GM12878 (cell line): ENCODE results near the gene HIVEP3. TPM values are rescaled to one million over a fixed set of nuclear protein-coding genes. Genes with fewer than 3 reads are reported as not detected.

Experiments used
- ATAC-seq: fragments of 200-7000 bp; cut with Tn5 transposase; 3 replicates; pipeline ENCODE4 v1.9.1; 2020; ENCODE audit warnings: mild to moderate bottlenecking, moderate library complexity
- BruUV-seq: library from RNA; stranded (reverse); fragments of 400-500 nt; replicated peaks from 2 replicates; lab custom pipeline; 2021; lab: Mats Ljungman, UMichigan
- CTCF ChIA-PET: fragments of 300-600 bp; sonication (Branson Sonifier 250); formaldehyde crosslinking; extraction: SDS; loops from one replicate; lab custom pipeline; 2021; ENCODE audit warnings: inconsistent platforms; lab: Yijun Ruan, JAX
- POLR2A ChIA-PET: fragments of 350-600 bp; formaldehyde crosslinking; extraction: SDS; loops from one replicate; lab custom pipeline; 2021; ENCODE audit warnings: inconsistent platforms; lab: Charles Lee
- RAD21 ChIA-PET: fragments of 300-600 bp; sonication (Branson Sonifier 250); formaldehyde crosslinking; loops from one replicate; lab custom pipeline; 2023; ENCODE audit warnings: antibody characterized with exemption; ENCODE audit not compliant: unreplicated experiment; lab: Charles Lee
- SMC1A ChIA-PET: fragments of 300-600 bp; sonication (Branson Sonifier 250); formaldehyde crosslinking; loops from one replicate; lab custom pipeline; 2023; ENCODE audit not compliant: unreplicated experiment, uncharacterized antibody; lab: Charles Lee
- DNase-seq: peaks from one replicate; pipeline ENCODE4 v3.0.0-alpha.2; 2011; ENCODE audit warnings: low read depth, low spot score
- FAIRE-seq: peaks from 3 replicates; lab custom pipeline; 2011; peaks lifted over from hg19 to GRCh38; lab: Jason Lieb, UNC
- H2AFZ ChIP-seq: 2 replicates; pipeline ENCODE4 v1.6.0; 2011; ENCODE audit warnings: low read depth, low read length, control low read depth; ENCODE audit not compliant: control insufficient read depth
- H3K27ac ChIP-seq: 2 replicates; pipeline ENCODE4 v1.5.1; 2011; ENCODE audit warnings: control low read depth; ENCODE audit not compliant: control insufficient read depth, insufficient read depth
- H3K27me3 ChIP-seq, 2 experiments: replicated peaks in 1 of 2; 2 replicates each; pipeline versions ENCODE4 v1.6.0 to v1.6.1; 2011; ENCODE audit warnings: low read length in 1 of 2; ENCODE audit not compliant: control insufficient read depth in 2 of 2, insufficient read depth in 2 of 2
- H3K36me3 ChIP-seq, 2 experiments: 2 replicates each; pipeline ENCODE4 v1.5.1; 2011; ENCODE audit warnings: low read length in 1 of 2; ENCODE audit not compliant: control insufficient read depth in 2 of 2, insufficient read depth in 2 of 2
- H3K4me1 ChIP-seq: 2 replicates; pipeline ENCODE4 v1.6.1; 2011; ENCODE audit warnings: mild to moderate bottlenecking, low read length, moderate library complexity, mixed read lengths; ENCODE audit not compliant: control insufficient read depth, insufficient read depth
- H3K4me2 ChIP-seq: 2 replicates; pipeline ENCODE4 v1.6.0; 2011; ENCODE audit warnings: control low read depth; ENCODE audit not compliant: control insufficient read depth, insufficient read depth
- H3K4me3 ChIP-seq: fragments of 200-600 bp; sonication (generic); 2 replicates; pipeline ENCODE4 v1.5.1; 2016
- H3K79me2 ChIP-seq: 2 replicates; pipeline ENCODE4 v1.6.0; 2011; ENCODE audit warnings: low read length; ENCODE audit not compliant: control insufficient read depth, insufficient read depth
- H3K9ac ChIP-seq: 2 replicates; pipeline ENCODE4 v1.8.0; 2011; ENCODE audit warnings: low read length, control low read depth, mixed read lengths; ENCODE audit not compliant: control insufficient read depth, insufficient read depth
- H3K9me3 ChIP-seq: replicated peaks from 3 replicates; pipeline ENCODE4 v1.5.1; 2011; ENCODE audit warnings: mild to moderate bottlenecking, low read length; ENCODE audit not compliant: control insufficient read depth, insufficient read depth
- H4K20me1 ChIP-seq: 2 replicates; pipeline ENCODE4 v1.6.0; 2011; ENCODE audit not compliant: control insufficient read depth, insufficient read depth
- HDAC6 ChIP-seq: fragments of 200-600 bp; sonication (generic); IDR thresholded peaks from one replicate; pipeline ENCODE4 v1.8.0; 2017; ENCODE audit warnings: antibody characterized with exemption; ENCODE audit not compliant: unreplicated experiment
- IKZF2 ChIP-seq, 2 experiments: fragments of 450-650 bp; IDR thresholded peaks; 2 replicates each; pipeline ENCODE4 v1.6.1; 2017; ENCODE audit warnings: mild to moderate bottlenecking in 2 of 2, moderate library complexity in 2 of 2
- NBN ChIP-seq: fragments of 450-650 bp; IDR thresholded peaks from 2 replicates; pipeline ENCODE4 v1.6.1; 2016
- NFYB ChIP-seq: IDR thresholded peaks from 2 replicates; pipeline ENCODE4 v1.6.1; 2011; ENCODE audit warnings: low read depth, mild to moderate bottlenecking, low read length, improper control_type of control experiment, moderate library complexity; ENCODE audit not compliant: insufficient read depth
- NR2C1 ChIP-seq: fragments of 450-650 bp; IDR thresholded peaks from 2 replicates; pipeline ENCODE4 v1.6.1; 2017; ENCODE audit warnings: antibody characterized with exemption, mild to moderate bottlenecking, moderate library complexity
- NR2F1 ChIP-seq: fragments of 450-650 bp; conservative IDR thresholded peaks from 2 replicates; pipeline ENCODE4 v1.6.1; 2017; ENCODE audit warnings: mild to moderate bottlenecking
- RELA ChIP-seq: fragments of 450-650 bp; IDR thresholded peaks from 2 replicates; pipeline ENCODE4 v1.8.0; 2014; ENCODE audit warnings: borderline replicate concordance; ENCODE audit not compliant: partially characterized antibody
- SIX5 ChIP-seq: IDR thresholded peaks from 2 replicates; pipeline ENCODE4 v1.6.1; 2011; ENCODE audit warnings: mild to moderate bottlenecking, low read depth, low read length, moderate library complexity; ENCODE audit not compliant: severe bottlenecking
- ZNF207 ChIP-seq: fragments of 450-650 bp; IDR thresholded peaks from 2 replicates; pipeline ENCODE4 v1.6.1; 2014; ENCODE audit warnings: antibody characterized with exemption, mild to moderate bottlenecking, borderline replicate concordance
- WGBS: methylation state at CpG from one replicate; pipeline ENCODE4 v1.1.6; 2016; ENCODE audit warnings: low lambda C conversion rate; ENCODE audit not compliant: insufficient replicate concordance, insufficient coverage; ENCODE audit errors: missing lambda C conversion rate; 5-methylcytosine and 5-hydroxymethylcytosine counted together
- in situ Hi-C: fragments of 300-500 bp; cut with MboI; formaldehyde crosslinking; loops from 9 replicates; pipeline ENCODE4 v1.14.3; 2018; ENCODE audit warnings: mixed read lengths
- intact Hi-C: fragments of 100-400 bp; cut with micrococcal nuclease; formaldehyde crosslinking; loops from one replicate; pipeline ENCODE4 v1.14.2; 2022; ENCODE audit not compliant: unreplicated experiment
- polyA plus RNA-seq, 11 experiments: library from polyadenylated mRNA; depleted of rRNA in 4 of 11; unstranded in 6 of 11; stranded (reverse) in 5 of 11; fragments of >200 nt; fragmentation: Nextera tagmentation in 4 of 11; fragmentation: Illumina TruSeq in 1 of 11; extraction: Ambion mirVana in 4 of 11; extraction: Trizol in 1 of 11; gene quantifications; 1 replicate in 1 of 11; 2 replicates in 10 of 11; pipeline versions ENCODE4 v1.2.1 to v1.2.3, GENCODE V29; 2011 to 2016; ENCODE audit warnings: inconsistent platforms in 2 of 11, missing spikeins in 2 of 11, low read depth in 1 of 11
- total RNA-seq, 4 experiments: library from RNA; depleted of rRNA in 3 of 4; stranded (reverse); fragments of >200 nt in 3 of 4; fragmentation: Illumina TruSeq in 1 of 4; extraction: Trizol in 1 of 4; gene quantifications; 2 replicates each; pipeline versions ENCODE4 v1.2.1 to v1.2.3, GENCODE V29; 2013 to 2021
- TF ChIP-seq, protein P1 (sequence below): IDR thresholded peaks from 2 replicates; pipeline ENCODE4 v1.6.1; 2011; ENCODE audit warnings: mild to moderate bottlenecking, low read depth, low read length, moderate library complexity; ENCODE audit not compliant: insufficient replicate concordance
- TF ChIP-seq, protein P2 (sequence below): fragments of 450-650 bp; IDR thresholded peaks from 2 replicates; pipeline ENCODE4 v1.6.1; 2017; ENCODE audit warnings: mild to moderate bottlenecking
- TF ChIP-seq, protein P3 (sequence below): fragments of 450-650 bp; IDR thresholded peaks from 2 replicates; pipeline ENCODE4 v1.6.1; 2014; ENCODE audit warnings: mild to moderate bottlenecking
- TF ChIP-seq, protein P4 (sequence below): fragments of 450-650 bp; IDR thresholded peaks from 2 replicates; pipeline ENCODE4 v1.6.1; 2018; ENCODE audit warnings: mild to moderate bottlenecking, low read depth, moderate library complexity; ENCODE audit not compliant: partially characterized antibody
- TF ChIP-seq, protein P5 (sequence below): IDR thresholded peaks from 2 replicates; pipeline ENCODE4 v1.6.1; 2012; ENCODE audit warnings: mild to moderate bottlenecking, low read depth, low read length

Gene HIVEP3
- total and polyA plus RNA-seq, 10 of the 15 experiments (the other 5 are each of a cell fraction or from before 2014, with no cell fraction given): 1.8 to 13.6 (median 3.8) TPM

DNA sequence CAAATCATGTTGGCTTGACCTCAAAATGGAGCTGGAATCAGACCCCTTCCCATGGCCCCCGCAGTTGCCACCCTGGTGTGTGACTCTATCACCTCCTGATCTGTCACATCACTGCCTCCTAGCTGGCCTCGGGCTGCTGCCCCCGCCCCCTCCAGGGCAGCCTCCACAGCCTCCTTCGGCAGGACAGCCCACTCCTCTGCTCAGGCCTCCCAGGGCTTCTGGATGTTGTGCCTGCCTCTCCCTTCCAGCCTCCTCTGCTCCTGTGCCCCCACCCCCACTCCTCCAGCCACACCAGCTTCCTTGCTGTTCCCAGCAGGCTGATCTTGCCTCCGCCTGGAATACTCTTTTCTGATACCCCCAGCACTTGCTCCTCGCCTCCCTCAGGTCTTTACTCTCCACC lies 299.9 kb downstream of the HIVEP3 start:
- H3K9me3 ChIP-seq: no peaks in the 10 kb centered on the region
- no peak for DNase-seq
- no peak overlapping the region for H3K27ac ChIP-seq
- H3K4me2 ChIP-seq: no peak overlapping the region
- CTCF ChIA-PET: interaction anchor here (8.9 kb wide), 1 partner anchor 37 kb away, joined by 63 read pairs; no protein-coding TSS in a partner anchor
- no peaks in the 10 kb centered on the region; the same call in 1 of the 2 replicates for H3K79me2 ChIP-seq
- RAD21 ChIA-PET: no interaction called here
- H3K36me3 ChIP-seq: no peaks in the 10 kb centered on the region; a peak in 2 of 4 replicates
- intact Hi-C loops (no loop called here), in situ Hi-C loops (no loop called here)
- SMC1A ChIA-PET: interaction anchor here (1.2 kb wide), 1 partner anchor 20 kb away, joined by 3 read pairs; no protein-coding TSS in a partner anchor
- ATAC-seq: no peak
- no peaks in the 10 kb centered on the region for H4K20me1 ChIP-seq
- H3K27me3 ChIP-seq: no peaks in the 10 kb centered on the region
- no peak for FAIRE-seq
- H3K4me1 ChIP-seq: peaks cover 23% of the 10 kb centered on the region
- 93% methylated on average over 6 of the region's 6 CpGs for WGBS
- no peak overlapping the region for H3K9ac ChIP-seq
- H3K4me3 ChIP-seq: no peak overlapping the region
- no TSS peak for BruUV-seq
- no peak overlapping the region for H2AFZ ChIP-seq
- POLR2A ChIA-PET: no interaction called here
- TF ChIP-seq HDAC6 (no peak), NFYB (no peak), RELA (no peak), ZNF207 (no peak), NBN (no peak), NR2F1 (no peak), NR2C1 (no peak), SIX5 (no peak), IKZF2 (IDR thresholded peaks at IDR 0.05) (no peak)
- TF ChIP-seq, protein P1, sequence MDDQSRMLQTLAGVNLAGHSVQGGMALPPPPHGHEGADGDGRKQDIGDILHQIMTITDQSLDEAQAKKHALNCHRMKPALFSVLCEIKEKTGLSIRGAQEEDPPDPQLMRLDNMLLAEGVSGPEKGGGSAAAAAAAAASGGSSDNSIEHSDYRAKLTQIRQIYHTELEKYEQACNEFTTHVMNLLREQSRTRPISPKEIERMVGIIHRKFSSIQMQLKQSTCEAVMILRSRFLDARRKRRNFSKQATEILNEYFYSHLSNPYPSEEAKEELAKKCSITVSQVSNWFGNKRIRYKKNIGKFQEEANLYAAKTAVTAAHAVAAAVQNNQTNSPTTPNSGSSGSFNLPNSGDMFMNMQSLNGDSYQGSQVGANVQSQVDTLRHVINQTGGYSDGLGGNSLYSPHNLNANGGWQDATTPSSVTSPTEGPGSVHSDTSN: no peak
- TF ChIP-seq, protein P2, sequence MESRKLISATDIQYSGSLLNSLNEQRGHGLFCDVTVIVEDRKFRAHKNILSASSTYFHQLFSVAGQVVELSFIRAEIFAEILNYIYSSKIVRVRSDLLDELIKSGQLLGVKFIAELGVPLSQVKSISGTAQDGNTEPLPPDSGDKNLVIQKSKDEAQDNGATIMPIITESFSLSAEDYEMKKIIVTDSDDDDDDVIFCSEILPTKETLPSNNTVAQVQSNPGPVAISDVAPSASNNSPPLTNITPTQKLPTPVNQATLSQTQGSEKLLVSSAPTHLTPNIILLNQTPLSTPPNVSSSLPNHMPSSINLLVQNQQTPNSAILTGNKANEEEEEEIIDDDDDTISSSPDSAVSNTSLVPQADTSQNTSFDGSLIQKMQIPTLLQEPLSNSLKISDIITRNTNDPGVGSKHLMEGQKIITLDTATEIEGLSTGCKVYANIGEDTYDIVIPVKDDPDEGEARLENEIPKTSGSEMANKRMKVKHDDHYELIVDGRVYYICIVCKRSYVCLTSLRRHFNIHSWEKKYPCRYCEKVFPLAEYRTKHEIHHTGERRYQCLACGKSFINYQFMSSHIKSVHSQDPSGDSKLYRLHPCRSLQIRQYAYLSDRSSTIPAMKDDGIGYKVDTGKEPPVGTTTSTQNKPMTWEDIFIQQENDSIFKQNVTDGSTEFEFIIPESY: no peak
- TF ChIP-seq, protein P3, sequence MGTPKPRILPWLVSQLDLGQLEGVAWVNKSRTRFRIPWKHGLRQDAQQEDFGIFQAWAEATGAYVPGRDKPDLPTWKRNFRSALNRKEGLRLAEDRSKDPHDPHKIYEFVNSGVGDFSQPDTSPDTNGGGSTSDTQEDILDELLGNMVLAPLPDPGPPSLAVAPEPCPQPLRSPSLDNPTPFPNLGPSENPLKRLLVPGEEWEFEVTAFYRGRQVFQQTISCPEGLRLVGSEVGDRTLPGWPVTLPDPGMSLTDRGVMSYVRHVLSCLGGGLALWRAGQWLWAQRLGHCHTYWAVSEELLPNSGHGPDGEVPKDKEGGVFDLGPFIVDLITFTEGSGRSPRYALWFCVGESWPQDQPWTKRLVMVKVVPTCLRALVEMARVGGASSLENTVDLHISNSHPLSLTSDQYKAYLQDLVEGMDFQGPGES: no peak
- TF ChIP-seq, protein P4, sequence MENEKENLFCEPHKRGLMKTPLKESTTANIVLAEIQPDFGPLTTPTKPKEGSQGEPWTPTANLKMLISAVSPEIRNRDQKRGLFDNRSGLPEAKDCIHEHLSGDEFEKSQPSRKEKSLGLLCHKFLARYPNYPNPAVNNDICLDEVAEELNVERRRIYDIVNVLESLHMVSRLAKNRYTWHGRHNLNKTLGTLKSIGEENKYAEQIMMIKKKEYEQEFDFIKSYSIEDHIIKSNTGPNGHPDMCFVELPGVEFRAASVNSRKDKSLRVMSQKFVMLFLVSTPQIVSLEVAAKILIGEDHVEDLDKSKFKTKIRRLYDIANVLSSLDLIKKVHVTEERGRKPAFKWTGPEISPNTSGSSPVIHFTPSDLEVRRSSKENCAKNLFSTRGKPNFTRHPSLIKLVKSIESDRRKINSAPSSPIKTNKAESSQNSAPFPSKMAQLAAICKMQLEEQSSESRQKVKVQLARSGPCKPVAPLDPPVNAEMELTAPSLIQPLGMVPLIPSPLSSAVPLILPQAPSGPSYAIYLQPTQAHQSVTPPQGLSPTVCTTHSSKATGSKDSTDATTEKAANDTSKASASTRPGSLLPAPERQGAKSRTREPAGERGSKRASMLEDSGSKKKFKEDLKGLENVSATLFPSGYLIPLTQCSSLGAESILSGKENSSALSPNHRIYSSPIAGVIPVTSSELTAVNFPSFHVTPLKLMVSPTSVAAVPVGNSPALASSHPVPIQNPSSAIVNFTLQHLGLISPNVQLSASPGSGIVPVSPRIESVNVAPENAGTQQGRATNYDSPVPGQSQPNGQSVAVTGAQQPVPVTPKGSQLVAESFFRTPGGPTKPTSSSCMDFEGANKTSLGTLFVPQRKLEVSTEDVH: no peak
- TF ChIP-seq, protein P5, sequence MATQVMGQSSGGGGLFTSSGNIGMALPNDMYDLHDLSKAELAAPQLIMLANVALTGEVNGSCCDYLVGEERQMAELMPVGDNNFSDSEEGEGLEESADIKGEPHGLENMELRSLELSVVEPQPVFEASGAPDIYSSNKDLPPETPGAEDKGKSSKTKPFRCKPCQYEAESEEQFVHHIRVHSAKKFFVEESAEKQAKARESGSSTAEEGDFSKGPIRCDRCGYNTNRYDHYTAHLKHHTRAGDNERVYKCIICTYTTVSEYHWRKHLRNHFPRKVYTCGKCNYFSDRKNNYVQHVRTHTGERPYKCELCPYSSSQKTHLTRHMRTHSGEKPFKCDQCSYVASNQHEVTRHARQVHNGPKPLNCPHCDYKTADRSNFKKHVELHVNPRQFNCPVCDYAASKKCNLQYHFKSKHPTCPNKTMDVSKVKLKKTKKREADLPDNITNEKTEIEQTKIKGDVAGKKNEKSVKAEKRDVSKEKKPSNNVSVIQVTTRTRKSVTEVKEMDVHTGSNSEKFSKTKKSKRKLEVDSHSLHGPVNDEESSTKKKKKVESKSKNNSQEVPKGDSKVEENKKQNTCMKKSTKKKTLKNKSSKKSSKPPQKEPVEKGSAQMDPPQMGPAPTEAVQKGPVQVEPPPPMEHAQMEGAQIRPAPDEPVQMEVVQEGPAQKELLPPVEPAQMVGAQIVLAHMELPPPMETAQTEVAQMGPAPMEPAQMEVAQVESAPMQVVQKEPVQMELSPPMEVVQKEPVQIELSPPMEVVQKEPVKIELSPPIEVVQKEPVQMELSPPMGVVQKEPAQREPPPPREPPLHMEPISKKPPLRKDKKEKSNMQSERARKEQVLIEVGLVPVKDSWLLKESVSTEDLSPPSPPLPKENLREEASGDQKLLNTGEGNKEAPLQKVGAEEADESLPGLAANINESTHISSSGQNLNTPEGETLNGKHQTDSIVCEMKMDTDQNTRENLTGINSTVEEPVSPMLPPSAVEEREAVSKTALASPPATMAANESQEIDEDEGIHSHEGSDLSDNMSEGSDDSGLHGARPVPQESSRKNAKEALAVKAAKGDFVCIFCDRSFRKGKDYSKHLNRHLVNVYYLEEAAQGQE: no peak
